GM12878 (cell line): ENCODE results near the gene DNMBP. TPM values are rescaled to one million over a fixed set of nuclear protein-coding genes. Genes with fewer than 3 reads are reported as not detected.

ENCODE experiments used
- ATAC-seq: fragments of 200-7000 bp; cut with Tn5 transposase; 3 replicates; pipeline ENCODE4 v1.9.1; 2020; ENCODE audit warnings: mild to moderate bottlenecking, moderate library complexity
- BruUV-seq: library from RNA; stranded (reverse); fragments of 400-500 nt; replicated peaks from 2 replicates; lab custom pipeline; 2021; lab: Mats Ljungman, UMichigan
- CTCF ChIA-PET: fragments of 300-600 bp; sonication (Branson Sonifier 250); formaldehyde crosslinking; extraction: SDS; loops from one replicate; lab custom pipeline; 2021; ENCODE audit warnings: inconsistent platforms; lab: Yijun Ruan, JAX
- POLR2A ChIA-PET: fragments of 350-600 bp; formaldehyde crosslinking; extraction: SDS; loops from one replicate; lab custom pipeline; 2021; ENCODE audit warnings: inconsistent platforms; lab: Charles Lee
- RAD21 ChIA-PET: fragments of 300-600 bp; sonication (Branson Sonifier 250); formaldehyde crosslinking; loops from one replicate; lab custom pipeline; 2023; ENCODE audit warnings: antibody characterized with exemption; ENCODE audit not compliant: unreplicated experiment; lab: Charles Lee
- SMC1A ChIA-PET: fragments of 300-600 bp; sonication (Branson Sonifier 250); formaldehyde crosslinking; loops from one replicate; lab custom pipeline; 2023; ENCODE audit not compliant: unreplicated experiment, uncharacterized antibody; lab: Charles Lee
- DNase-seq: peaks from one replicate; pipeline ENCODE4 v3.0.0-alpha.2; 2011; ENCODE audit warnings: low read depth, low spot score
- FAIRE-seq: peaks from 3 replicates; lab custom pipeline; 2011; peaks lifted over from hg19 to GRCh38; lab: Jason Lieb, UNC
- H2AFZ ChIP-seq: 2 replicates; pipeline ENCODE4 v1.6.0; 2011; ENCODE audit warnings: low read depth, low read length, control low read depth; ENCODE audit not compliant: control insufficient read depth
- H3K27ac ChIP-seq: 2 replicates; pipeline ENCODE4 v1.5.1; 2011; ENCODE audit warnings: control low read depth; ENCODE audit not compliant: control insufficient read depth, insufficient read depth
- H3K27me3 ChIP-seq, 2 experiments: replicated peaks in 1 of 2; 2 replicates each; pipeline versions ENCODE4 v1.6.0 to v1.6.1; 2011; ENCODE audit warnings: low read length in 1 of 2; ENCODE audit not compliant: control insufficient read depth in 2 of 2, insufficient read depth in 2 of 2
- H3K36me3 ChIP-seq, 2 experiments: 2 replicates each; pipeline ENCODE4 v1.5.1; 2011; ENCODE audit warnings: low read length in 1 of 2; ENCODE audit not compliant: control insufficient read depth in 2 of 2, insufficient read depth in 2 of 2
- H3K4me1 ChIP-seq: 2 replicates; pipeline ENCODE4 v1.6.1; 2011; ENCODE audit warnings: mild to moderate bottlenecking, low read length, moderate library complexity, mixed read lengths; ENCODE audit not compliant: control insufficient read depth, insufficient read depth
- H3K4me2 ChIP-seq: 2 replicates; pipeline ENCODE4 v1.6.0; 2011; ENCODE audit warnings: control low read depth; ENCODE audit not compliant: control insufficient read depth, insufficient read depth
- H3K4me3 ChIP-seq: fragments of 200-600 bp; sonication (generic); 2 replicates; pipeline ENCODE4 v1.5.1; 2016
- H3K79me2 ChIP-seq: 2 replicates; pipeline ENCODE4 v1.6.0; 2011; ENCODE audit warnings: low read length; ENCODE audit not compliant: control insufficient read depth, insufficient read depth
- H3K9ac ChIP-seq: 2 replicates; pipeline ENCODE4 v1.8.0; 2011; ENCODE audit warnings: low read length, control low read depth, mixed read lengths; ENCODE audit not compliant: control insufficient read depth, insufficient read depth
- H3K9me3 ChIP-seq: replicated peaks from 3 replicates; pipeline ENCODE4 v1.5.1; 2011; ENCODE audit warnings: mild to moderate bottlenecking, low read length; ENCODE audit not compliant: control insufficient read depth, insufficient read depth
- H4K20me1 ChIP-seq: 2 replicates; pipeline ENCODE4 v1.6.0; 2011; ENCODE audit not compliant: control insufficient read depth, insufficient read depth
- BHLHE40 ChIP-seq, 2 experiments: fragments of 450-650 bp in 1 of 2; IDR thresholded peaks; 2 replicates each; pipeline ENCODE4 v1.6.1; 2011 to 2017; ENCODE audit warnings: low read depth in 2 of 2, borderline replicate concordance in 1 of 2, improper control_type of control experiment in 1 of 2, low read length in 1 of 2, mild to moderate bottlenecking in 1 of 2
- CBX5 ChIP-seq: sonication (generic); IDR thresholded peaks from 2 replicates; pipeline ENCODE4 v1.6.1; 2016; ENCODE audit warnings: low read depth, moderate library complexity, mild to moderate bottlenecking, inconsistent platforms
- EP300 ChIP-seq, 2 experiments: fragments of 150-350 bp in 1 of 2; IDR thresholded peaks; 2 replicates each; pipeline ENCODE4 v1.6.1; 2011 to 2012; ENCODE audit warnings: low read depth in 2 of 2, low read length in 2 of 2, borderline replicate concordance in 1 of 2, improper control_type of control experiment in 1 of 2, inconsistent platforms in 1 of 2; ENCODE audit not compliant: control insufficient read depth in 1 of 2
- ETV6 ChIP-seq, 2 experiments: fragments of 450-650 bp in 1 of 2; IDR thresholded peaks in 1 of 2; conservative IDR thresholded peaks in 1 of 2; 2 replicates each; pipeline ENCODE4 v1.6.1; 2014; ENCODE audit warnings: antibody characterized with exemption in 1 of 2, borderline replicate concordance in 1 of 2, low read depth in 1 of 2, mild to moderate bottlenecking in 1 of 2, moderate library complexity in 1 of 2
- KDM1A ChIP-seq: fragments of 200-600 bp; sonication (generic); IDR thresholded peaks from 2 replicates; pipeline ENCODE4 v1.6.1; 2016; ENCODE audit warnings: borderline replicate concordance
- NR2C1 ChIP-seq: fragments of 450-650 bp; IDR thresholded peaks from 2 replicates; pipeline ENCODE4 v1.6.1; 2017; ENCODE audit warnings: antibody characterized with exemption, mild to moderate bottlenecking, moderate library complexity
- POU2F2 ChIP-seq: IDR thresholded peaks from 3 replicates; pipeline ENCODE4 v1.6.1; 2011; ENCODE audit warnings: low read depth, mild to moderate bottlenecking, low read length, borderline replicate concordance
- WGBS: methylation state at CpG from one replicate; pipeline ENCODE4 v1.1.6; 2016; ENCODE audit warnings: low lambda C conversion rate; ENCODE audit not compliant: insufficient replicate concordance, insufficient coverage; ENCODE audit errors: missing lambda C conversion rate; 5-methylcytosine and 5-hydroxymethylcytosine counted together
- in situ Hi-C: fragments of 300-500 bp; cut with MboI; formaldehyde crosslinking; loops from 9 replicates; pipeline ENCODE4 v1.14.3; 2018; ENCODE audit warnings: mixed read lengths
- intact Hi-C: fragments of 100-400 bp; cut with micrococcal nuclease; formaldehyde crosslinking; loops from one replicate; pipeline ENCODE4 v1.14.2; 2022; ENCODE audit not compliant: unreplicated experiment
- polyA plus RNA-seq, 11 experiments: library from polyadenylated mRNA; depleted of rRNA in 4 of 11; unstranded in 6 of 11; stranded (reverse) in 5 of 11; fragments of >200 nt; fragmentation: Nextera tagmentation in 4 of 11; fragmentation: Illumina TruSeq in 1 of 11; extraction: Ambion mirVana in 4 of 11; extraction: Trizol in 1 of 11; gene quantifications; 1 replicate in 1 of 11; 2 replicates in 10 of 11; pipeline versions ENCODE4 v1.2.1 to v1.2.3, GENCODE V29; 2011 to 2016; ENCODE audit warnings: inconsistent platforms in 2 of 11, missing spikeins in 2 of 11, low read depth in 1 of 11
- total RNA-seq, 4 experiments: library from RNA; depleted of rRNA in 3 of 4; stranded (reverse); fragments of >200 nt in 3 of 4; fragmentation: Illumina TruSeq in 1 of 4; extraction: Trizol in 1 of 4; gene quantifications; 2 replicates each; pipeline versions ENCODE4 v1.2.1 to v1.2.3, GENCODE V29; 2013 to 2021
- TF ChIP-seq, protein P1 (sequence below): fragments of 450-650 bp; IDR thresholded peaks from 2 replicates; pipeline ENCODE4 v1.6.1; 2017; ENCODE audit warnings: mild to moderate bottlenecking, moderate library complexity

Gene DNMBP
- total and polyA plus RNA-seq, 10 of the 15 experiments (the other 5 are each of a cell fraction or from before 2014, with no cell fraction given) = 7.1 to 45.0 (median 22.0) TPM

GRCh38 chr10:99827936-99828335, 181.8 kb downstream of the DNMBP start:
- H3K4me2 ChIP-seq = no peak overlapping the region
- no peak overlapping the region for H3K9ac ChIP-seq
- no peaks in the 10 kb centered on the region; the same call in 2 of the 3 replicates for H3K9me3 ChIP-seq
- no peak for TF ChIP-seq NR2C1
- no peak for TF ChIP-seq KDM1A
- no peak for TF ChIP-seq ETV6 (conservative IDR thresholded peaks at IDR 0.05 in 1 of 2, IDR thresholded peaks at IDR 0.05 in 1 of 2; ENCODE audit: borderline replicate concordance in 1 of 2, low read depth in 1 of 2)
- TF ChIP-seq EP300 (IDR thresholded peaks at IDR 0.05; ENCODE audit: borderline replicate concordance in 1 of 2, control insufficient read depth in 1 of 2, low read depth in 2 of 2, low read length in 2 of 2) = no peak
- TF ChIP-seq BHLHE40 (IDR thresholded peaks at IDR 0.05; ENCODE audit: borderline replicate concordance in 1 of 2, low read depth in 2 of 2, low read length in 1 of 2) = no peak
- no peak for TF ChIP-seq POU2F2
- TF ChIP-seq CBX5 = no peak
- TF ChIP-seq, protein P1, sequence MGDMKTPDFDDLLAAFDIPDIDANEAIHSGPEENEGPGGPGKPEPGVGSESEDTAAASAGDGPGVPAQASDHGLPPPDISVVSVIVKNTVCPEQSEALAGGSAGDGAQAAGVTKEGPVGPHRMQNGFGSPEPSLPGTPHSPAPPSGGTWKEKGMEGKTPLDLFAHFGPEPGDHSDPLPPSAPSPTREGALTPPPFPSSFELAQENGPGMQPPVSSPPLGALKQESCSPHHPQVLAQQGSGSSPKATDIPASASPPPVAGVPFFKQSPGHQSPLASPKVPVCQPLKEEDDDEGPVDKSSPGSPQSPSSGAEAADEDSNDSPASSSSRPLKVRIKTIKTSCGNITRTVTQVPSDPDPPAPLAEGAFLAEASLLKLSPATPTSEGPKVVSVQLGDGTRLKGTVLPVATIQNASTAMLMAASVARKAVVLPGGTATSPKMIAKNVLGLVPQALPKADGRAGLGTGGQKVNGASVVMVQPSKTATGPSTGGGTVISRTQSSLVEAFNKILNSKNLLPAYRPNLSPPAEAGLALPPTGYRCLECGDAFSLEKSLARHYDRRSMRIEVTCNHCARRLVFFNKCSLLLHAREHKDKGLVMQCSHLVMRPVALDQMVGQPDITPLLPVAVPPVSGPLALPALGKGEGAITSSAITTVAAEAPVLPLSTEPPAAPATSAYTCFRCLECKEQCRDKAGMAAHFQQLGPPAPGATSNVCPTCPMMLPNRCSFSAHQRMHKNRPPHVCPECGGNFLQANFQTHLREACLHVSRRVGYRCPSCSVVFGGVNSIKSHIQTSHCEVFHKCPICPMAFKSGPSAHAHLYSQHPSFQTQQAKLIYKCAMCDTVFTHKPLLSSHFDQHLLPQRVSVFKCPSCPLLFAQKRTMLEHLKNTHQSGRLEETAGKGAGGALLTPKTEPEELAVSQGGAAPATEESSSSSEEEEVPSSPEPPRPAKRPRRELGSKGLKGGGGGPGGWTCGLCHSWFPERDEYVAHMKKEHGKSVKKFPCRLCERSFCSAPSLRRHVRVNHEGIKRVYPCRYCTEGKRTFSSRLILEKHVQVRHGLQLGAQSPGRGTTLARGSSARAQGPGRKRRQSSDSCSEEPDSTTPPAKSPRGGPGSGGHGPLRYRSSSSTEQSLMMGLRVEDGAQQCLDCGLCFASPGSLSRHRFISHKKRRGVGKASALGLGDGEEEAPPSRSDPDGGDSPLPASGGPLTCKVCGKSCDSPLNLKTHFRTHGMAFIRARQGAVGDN = no peak
- no peaks in the 10 kb centered on the region for H3K4me1 ChIP-seq
- H3K4me3 ChIP-seq = no peak overlapping the region
- no peaks in the 10 kb centered on the region for H3K36me3 ChIP-seq
- no peak for ATAC-seq
- in situ Hi-C loops = no loop called here
- peak; percentile 35 for FAIRE-seq
- intact Hi-C loops = no loop called here
- H3K79me2 ChIP-seq = no peaks in the 10 kb centered on the region
- ChIA-PET SMC1A (interaction anchor here (1.1 kb wide), 1 partner anchor 257 kb away, joined by 3 read pairs; no protein-coding TSS in a partner anchor), RAD21 (no interaction called here), CTCF (no interaction called here), POLR2A (interaction anchor here (0.6 kb wide), 1 partner anchor 101 kb away, joined by 6 read pairs; no protein-coding TSS in a partner anchor)
- H3K27me3 ChIP-seq = no peaks in the 10 kb centered on the region
- no peaks in the 10 kb centered on the region for H4K20me1 ChIP-seq
- BruUV-seq = no TSS peak
- H2AFZ ChIP-seq = no peak overlapping the region
- WGBS = 88% methylated on average over 3 of the region's 3 CpGs
- no peak for DNase-seq
- H3K27ac ChIP-seq = no peak overlapping the region

Other genes starting within 250 kb of the DNMBP start
- gene ABCC2, start 227.3 kb downstream of the DNMBP start, total RNA-seq (2014; rRNA removed) = 0.11 and 0.93 TPM in 2 replicates
- gene ABCC2, start 227.3 kb downstream of the DNMBP start, total RNA-seq (2014; rRNA removed; fragmentation: Illumina TruSeq; extraction: Trizol) = 0.28 and 0.36 TPM in 2 replicates
- gene ABCC2, start 227.3 kb downstream of the DNMBP start, total RNA-seq (2021) = 0.24 and 0.64 TPM in 2 replicates
- gene ABCC2, start 227.3 kb downstream of the DNMBP start, polyA plus RNA-seq (2011; rRNA removed) = 0.95 and 1.1 TPM in 2 replicates
- gene ABCC2, start 227.3 kb downstream of the DNMBP start, polyA plus RNA-seq (2014; fragmentation: Illumina TruSeq; extraction: Trizol) = 0.14 and 0.35 TPM in 2 replicates
- under 1 TPM; 0.02 to 0.18 TPM for gene ABCC2, start 227.3 kb downstream of the DNMBP start, polyA plus RNA-seq (2014; fragmentation: Nextera tagmentation; extraction: Ambion mirVana)
- gene ABCC2, start 227.3 kb downstream of the DNMBP start, polyA plus RNA-seq (2014; rRNA removed) = 0.19 and 0.22 TPM in 2 replicates
- under 1 TPM; 0.20 to 0.21 TPM for gene ABCC2, start 227.3 kb downstream of the DNMBP start, polyA plus RNA-seq (2016; fragmentation: Nextera tagmentation; extraction: Ambion mirVana)
- not detected in 2 replicates for gene CPN1, start 71.9 kb upstream of the DNMBP start, total RNA-seq (2014; rRNA removed)
- gene CPN1, start 71.9 kb upstream of the DNMBP start, total RNA-seq (2014; rRNA removed; fragmentation: Illumina TruSeq; extraction: Trizol) = not detected in 2 replicates
- gene CPN1, start 71.9 kb upstream of the DNMBP start, total RNA-seq (2021) = 0.10 and 0.11 TPM in 2 replicates
- gene CPN1, start 71.9 kb upstream of the DNMBP start, polyA plus RNA-seq (2011; rRNA removed) = 0.14 TPM in 1 of 2 replicates, not detected in the other
- gene CPN1, start 71.9 kb upstream of the DNMBP start, polyA plus RNA-seq (2014; fragmentation: Illumina TruSeq; extraction: Trizol) = not detected in 2 replicates
- gene CPN1, start 71.9 kb upstream of the DNMBP start, polyA plus RNA-seq (2014; fragmentation: Nextera tagmentation; extraction: Ambion mirVana) = under 1 TPM in 1 of 2 experiments, not detected in 1; 0.03 TPM
- 0.14 TPM in 1 of 2 replicates, not detected in the other for gene CPN1, start 71.9 kb upstream of the DNMBP start, polyA plus RNA-seq (2014; rRNA removed)
- not detected for gene CPN1, start 71.9 kb upstream of the DNMBP start, polyA plus RNA-seq (2016; fragmentation: Nextera tagmentation; extraction: Ambion mirVana)
- 11.2 and 11.7 TPM in 2 replicates for gene ERLIN1, start 176.1 kb upstream of the DNMBP start, total RNA-seq (2014; rRNA removed)
- gene ERLIN1, start 176.1 kb upstream of the DNMBP start, total RNA-seq (2014; rRNA removed; fragmentation: Illumina TruSeq; extraction: Trizol) = 9.0 and 9.5 TPM in 2 replicates
- gene ERLIN1, start 176.1 kb upstream of the DNMBP start, total RNA-seq (2021) = 12.2 and 12.6 TPM in 2 replicates
- gene ERLIN1, start 176.1 kb upstream of the DNMBP start, polyA plus RNA-seq (2011; rRNA removed) = 18.9 and 21.8 TPM in 2 replicates
- 17.9 and 18.7 TPM in 2 replicates for gene ERLIN1, start 176.1 kb upstream of the DNMBP start, polyA plus RNA-seq (2014; fragmentation: Illumina TruSeq; extraction: Trizol)
- 1 to 10 TPM; 4.9 to 5.8 TPM for gene ERLIN1, start 176.1 kb upstream of the DNMBP start, polyA plus RNA-seq (2014; fragmentation: Nextera tagmentation; extraction: Ambion mirVana)
- gene ERLIN1, start 176.1 kb upstream of the DNMBP start, polyA plus RNA-seq (2014; rRNA removed) = 11.7 and 13.4 TPM in 2 replicates
- gene ERLIN1, start 176.1 kb upstream of the DNMBP start, polyA plus RNA-seq (2016; fragmentation: Nextera tagmentation; extraction: Ambion mirVana) = 10 to 100 TPM; 20.6 to 21.7 TPM
- gene CHUK, start 219.6 kb upstream of the DNMBP start, total RNA-seq (2014; rRNA removed) = 25.1 and 29.4 TPM in 2 replicates
- 29.2 TPM in 2 replicates for gene CHUK, start 219.6 kb upstream of the DNMBP start, total RNA-seq (2014; rRNA removed; fragmentation: Illumina TruSeq; extraction: Trizol)
- gene CHUK, start 219.6 kb upstream of the DNMBP start, total RNA-seq (2021) = 20.4 and 21.2 TPM in 2 replicates
- gene CHUK, start 219.6 kb upstream of the DNMBP start, polyA plus RNA-seq (2011; rRNA removed) = 25.7 and 35.0 TPM in 2 replicates
- 31.4 and 42.6 TPM in 2 replicates for gene CHUK, start 219.6 kb upstream of the DNMBP start, polyA plus RNA-seq (2014; fragmentation: Illumina TruSeq; extraction: Trizol)
- gene CHUK, start 219.6 kb upstream of the DNMBP start, polyA plus RNA-seq (2014; fragmentation: Nextera tagmentation; extraction: Ambion mirVana) = 10 to 100 TPM in 1 of 2 experiments, 1 to 10 TPM in 1; 8.7 to 10.6 TPM
- gene CHUK, start 219.6 kb upstream of the DNMBP start, polyA plus RNA-seq (2014; rRNA removed) = 15.6 and 18.2 TPM in 2 replicates
- 10 to 100 TPM; 28.4 to 29.9 TPM for gene CHUK, start 219.6 kb upstream of the DNMBP start, polyA plus RNA-seq (2016; fragmentation: Nextera tagmentation; extraction: Ambion mirVana)